SK-N-MC (cell line): Measurements from ENCODE around the gene MEIS3.

ENCODE experiments used
- EZH2 ChIP-seq: fragments of 200-600 bp; sonication (generic); IDR thresholded peaks from one replicate; pipeline ENCODE4 v1.6.1; 2017; ENCODE audit warnings: antibody characterized with exemption
- POLR2AphosphoS5 ChIP-seq: IDR thresholded peaks from 2 replicates; pipeline ENCODE4 v1.6.1; 2012; ENCODE audit warnings: mild to moderate bottlenecking, low read depth, low read length, borderline replicate concordance

GRCh38 chr19:47398707-47399597 is 20.4 kb downstream of the MEIS3 start:
- TF ChIP-seq POLR2AphosphoS5 (no peak), EZH2 (no peak)
